ENCODE measurements around the gene MYO1A.

MYO1A gene

DNA sequence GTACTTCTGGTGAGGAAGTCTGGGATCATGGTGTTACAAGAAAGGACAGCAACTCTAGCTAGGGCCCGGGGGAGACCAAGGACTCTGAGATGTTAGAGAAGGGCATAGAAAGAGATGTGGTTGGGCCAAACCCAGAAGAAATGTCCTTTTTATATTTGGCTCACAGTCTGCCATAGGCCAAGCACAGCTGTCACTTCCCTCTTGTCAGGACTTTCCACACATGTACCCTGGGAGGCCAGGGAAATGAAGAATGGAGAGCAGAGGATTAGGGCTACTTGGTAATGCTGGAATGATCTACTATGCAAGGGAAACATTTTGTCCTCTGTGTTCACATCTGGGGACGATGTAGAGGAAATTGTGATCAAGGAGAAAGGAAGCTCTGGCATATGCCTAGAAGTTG lies 9.2 kb downstream of the MYO1A start:
- no peaks in the 10 kb centered on the region; the same call in 1 of the 2 replicates for H3K27me3 ChIP-seq (ENCODE audit: low read depth, low read length)
- H2AFZ ChIP-seq (ENCODE audit: low read depth, low read length) = no peak overlapping the region
- H3K4me2 ChIP-seq (ENCODE audit: low read length) = no peak overlapping the region
- H3K9ac ChIP-seq (ENCODE audit: low read length) = no peak overlapping the region
- no peaks in the 10 kb centered on the region for H4K20me1 ChIP-seq (ENCODE audit: insufficient read depth, low read length)
- TF ChIP-seq EZH2phosphoT487 (IDR thresholded peaks at IDR 0.05; ENCODE audit: low read depth) = no peak
- TF ChIP-seq, protein P1, sequence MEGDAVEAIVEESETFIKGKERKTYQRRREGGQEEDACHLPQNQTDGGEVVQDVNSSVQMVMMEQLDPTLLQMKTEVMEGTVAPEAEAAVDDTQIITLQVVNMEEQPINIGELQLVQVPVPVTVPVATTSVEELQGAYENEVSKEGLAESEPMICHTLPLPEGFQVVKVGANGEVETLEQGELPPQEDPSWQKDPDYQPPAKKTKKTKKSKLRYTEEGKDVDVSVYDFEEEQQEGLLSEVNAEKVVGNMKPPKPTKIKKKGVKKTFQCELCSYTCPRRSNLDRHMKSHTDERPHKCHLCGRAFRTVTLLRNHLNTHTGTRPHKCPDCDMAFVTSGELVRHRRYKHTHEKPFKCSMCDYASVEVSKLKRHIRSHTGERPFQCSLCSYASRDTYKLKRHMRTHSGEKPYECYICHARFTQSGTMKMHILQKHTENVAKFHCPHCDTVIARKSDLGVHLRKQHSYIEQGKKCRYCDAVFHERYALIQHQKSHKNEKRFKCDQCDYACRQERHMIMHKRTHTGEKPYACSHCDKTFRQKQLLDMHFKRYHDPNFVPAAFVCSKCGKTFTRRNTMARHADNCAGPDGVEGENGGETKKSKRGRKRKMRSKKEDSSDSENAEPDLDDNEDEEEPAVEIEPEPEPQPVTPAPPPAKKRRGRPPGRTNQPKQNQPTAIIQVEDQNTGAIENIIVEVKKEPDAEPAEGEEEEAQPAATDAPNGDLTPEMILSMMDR (IDR thresholded peaks at IDR 0.05; ENCODE audit: low read depth, low read length) = no peak
- no peaks in the 10 kb centered on the region for H3K4me1 ChIP-seq (ENCODE audit: low read length)
- H3K9me3 ChIP-seq (ENCODE audit: insufficient read depth, low read length) = no peaks in the 10 kb centered on the region
- no peaks in the 10 kb centered on the region for H3K36me3 ChIP-seq (replicated peaks; ENCODE audit: low read depth, low read length)
- no peak overlapping the region for H3K27ac ChIP-seq (ENCODE audit: low read length)
- H3K4me3 ChIP-seq (ENCODE audit: low read length) = no peak overlapping the region
- no peaks in the 10 kb centered on the region for H3K79me2 ChIP-seq (ENCODE audit: low read length)

DNA sequence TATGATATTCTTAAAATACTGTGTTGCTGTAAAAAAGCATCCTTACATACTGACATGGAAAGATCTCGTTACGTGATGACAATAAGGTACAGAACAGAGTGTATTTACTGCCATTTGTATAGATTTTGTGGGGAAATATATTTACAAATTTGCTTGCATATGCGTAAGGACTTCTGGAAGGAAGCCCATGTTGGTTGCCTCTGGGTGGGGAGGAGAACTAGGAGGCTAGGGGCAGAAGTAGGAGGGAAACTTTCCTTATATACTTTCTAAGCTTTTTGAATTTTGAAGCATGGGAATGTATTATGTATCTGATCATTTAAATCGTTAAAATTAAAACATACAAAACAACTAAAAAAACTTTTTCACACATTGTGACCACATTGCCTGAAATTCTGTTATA lies 9.7 kb downstream of the MYO1A start:
- H3K36me3 ChIP-seq (replicated peaks; ENCODE audit: low read depth, low read length) = no peaks in the 10 kb centered on the region
- no peak overlapping the region for H2AFZ ChIP-seq (ENCODE audit: low read depth, low read length)

DNA sequence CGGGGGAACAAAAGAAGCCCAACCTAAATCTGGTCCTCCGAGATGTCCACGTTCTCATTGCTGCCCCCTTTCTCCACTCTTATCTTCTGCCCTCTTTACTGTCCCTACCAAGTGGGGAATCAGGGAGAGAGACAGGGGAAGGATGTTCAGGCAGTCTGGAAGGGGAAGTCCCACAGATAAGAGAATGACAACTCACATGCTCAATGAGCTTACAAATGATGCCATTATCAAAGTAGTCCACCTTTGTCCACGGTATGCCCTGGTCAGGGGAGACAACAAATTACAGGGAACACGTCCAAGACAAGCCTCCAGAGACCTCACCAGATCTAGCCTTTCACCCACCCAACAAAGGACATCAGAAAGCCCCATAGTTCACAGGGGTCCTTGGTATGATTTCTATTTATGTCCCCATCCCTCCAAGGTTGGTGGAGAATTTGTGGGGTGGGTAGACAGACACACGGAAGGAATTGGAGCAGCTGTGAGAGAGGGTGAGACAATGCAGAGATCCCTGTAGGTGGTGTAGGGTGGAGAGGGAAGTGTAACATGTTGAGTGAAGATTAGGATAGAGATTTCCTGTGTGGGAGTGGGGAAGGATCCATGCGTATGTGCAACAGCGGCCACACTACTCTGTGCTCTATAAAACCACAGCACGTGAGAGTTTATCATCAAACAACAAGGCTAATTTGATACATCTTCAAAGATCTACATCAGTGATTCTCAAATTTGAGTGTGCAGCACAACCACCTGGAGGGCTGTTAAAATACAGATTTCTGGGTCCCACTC lies 10.7 kb downstream of the MYO1A start:
- Histone ChIP-seq H3K36me3 (replicated peaks; ENCODE audit: low read depth, low read length) (no peaks in the 10 kb centered on the region), H3K4me2 (ENCODE audit: low read length) (no peak overlapping the region), H3K79me2 (ENCODE audit: low read length) (no peaks in the 10 kb centered on the region), H3K9ac (ENCODE audit: low read length) (no peak overlapping the region), H3K9me3 (ENCODE audit: insufficient read depth, low read length) (no peaks in the 10 kb centered on the region), H3K27me3 (ENCODE audit: low read depth, low read length) (no peaks in the 10 kb centered on the region; the same call in 1 of the 2 replicates), H3K4me3 (ENCODE audit: low read length) (no peak overlapping the region), H2AFZ (ENCODE audit: low read depth, low read length) (no peak overlapping the region), H3K27ac (ENCODE audit: low read length) (no peak overlapping the region), H4K20me1 (ENCODE audit: insufficient read depth, low read length) (no peaks in the 10 kb centered on the region), H3K4me1 (ENCODE audit: low read length) (no peaks in the 10 kb centered on the region)
- TF ChIP-seq EZH2phosphoT487 (IDR thresholded peaks at IDR 0.05; ENCODE audit: low read depth) = no peak
- TF ChIP-seq, protein P1 (IDR thresholded peaks at IDR 0.05; ENCODE audit: low read depth, low read length) = no peak

More for the DNA sequence above, 9.7 kb downstream of the MYO1A start:
- Histone ChIP-seq H3K9ac (ENCODE audit: low read length) (no peak overlapping the region), H3K4me2 (ENCODE audit: low read length) (no peak overlapping the region), H3K27me3 (ENCODE audit: low read depth, low read length) (no peaks in the 10 kb centered on the region; the same call in 1 of the 2 replicates), H3K9me3 (ENCODE audit: insufficient read depth, low read length) (no peaks in the 10 kb centered on the region), H4K20me1 (ENCODE audit: insufficient read depth, low read length) (no peaks in the 10 kb centered on the region), H3K27ac (ENCODE audit: low read length) (no peak overlapping the region), H3K4me3 (ENCODE audit: low read length) (no peak overlapping the region), H3K79me2 (ENCODE audit: low read length) (no peaks in the 10 kb centered on the region), H3K4me1 (ENCODE audit: low read length) (no peaks in the 10 kb centered on the region)
- TF ChIP-seq, protein P1 (IDR thresholded peaks at IDR 0.05; ENCODE audit: low read depth, low read length) = no peak
- TF ChIP-seq EZH2phosphoT487 (IDR thresholded peaks at IDR 0.05; ENCODE audit: low read depth) = no peak

DNA sequence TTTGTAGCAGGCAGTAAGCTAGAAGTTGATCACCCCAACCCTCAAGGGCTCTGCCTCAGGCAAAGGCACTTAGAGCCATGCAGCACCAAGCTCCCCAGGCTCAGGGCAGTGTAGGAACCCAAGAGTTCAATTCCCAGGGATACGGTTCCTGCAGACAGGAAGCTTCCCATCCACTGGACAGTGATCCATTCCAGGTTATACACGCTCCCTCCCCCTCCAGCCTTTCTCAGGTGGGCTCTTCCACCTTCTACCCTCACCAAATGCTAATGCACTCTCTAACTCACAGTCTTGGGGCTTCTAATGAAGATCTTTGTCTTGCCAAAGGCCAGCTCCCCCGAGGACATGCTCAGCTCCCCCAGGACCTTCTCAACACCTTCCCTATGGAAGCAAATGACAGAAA lies 12.7 kb downstream of the MYO1A start:
- TF ChIP-seq, protein P1 (IDR thresholded peaks at IDR 0.05; ENCODE audit: low read depth, low read length) = no peak
- no peak for TF ChIP-seq EZH2phosphoT487 (IDR thresholded peaks at IDR 0.05; ENCODE audit: low read depth)
- Histone ChIP-seq H3K9ac (ENCODE audit: low read length) (no peak overlapping the region), H3K4me1 (ENCODE audit: low read length) (no peaks in the 10 kb centered on the region), H3K36me3 (replicated peaks; ENCODE audit: low read depth, low read length) (no peaks in the 10 kb centered on the region), H2AFZ (ENCODE audit: low read depth, low read length) (no peak overlapping the region), H3K4me2 (ENCODE audit: low read length) (no peak overlapping the region), H3K79me2 (ENCODE audit: low read length) (no peaks in the 10 kb centered on the region), H3K9me3 (ENCODE audit: insufficient read depth, low read length) (no peaks in the 10 kb centered on the region), H3K27me3 (ENCODE audit: low read depth, low read length) (no peaks in the 10 kb centered on the region; the same call in 1 of the 2 replicates), H3K4me3 (ENCODE audit: low read length) (no peak overlapping the region), H4K20me1 (ENCODE audit: insufficient read depth, low read length) (no peaks in the 10 kb centered on the region), H3K27ac (ENCODE audit: low read length) (no peak overlapping the region)
